ENCODE measurements around the gene EIF4A3. TPM values are rescaled to one million over a fixed set of nuclear protein-coding genes. Genes with fewer than 3 reads are reported as not detected.

The EIF4A3 gene
- total RNA-seq, 4 donors from 2014 or later = 34.5 to 69.0 (median 59.2) TPM

- H3K27ac ChIP-seq = no peak overlapping the region
- no peaks in the 10 kb centered on the region for H3K9me3 ChIP-seq
- H3K36me3 ChIP-seq = no peaks in the 10 kb centered on the region
- peaks cover 0 to 27% (median 4%) of the 10 kb centered on the region in 4 donors for H3K4me1 ChIP-seq
- H3K4me3 ChIP-seq = peak overlapping the region in 1 of 4 donors; percentile 18
- H3K27me3 ChIP-seq = no peaks in the 10 kb centered on the region
- WGBS, 2 donors = 83% methylated on average over 16 of the region's 16 CpGs
- DNase-seq (ENCODE audit: low spot score in 2 of 2) = peak in 1 of 2 donors; percentile 13
- no peak for TF ChIP-seq POLR2A (IDR thresholded peaks at IDR 0.05)
- no peak for TF ChIP-seq EP300 (IDR thresholded peaks at IDR 0.05)
- TF ChIP-seq CTCF (IDR thresholded peaks at IDR 0.05) = no peak
These were observed 40.2 kb upstream of the EIF4A3 start for GRCh38 chr17:80187090-80187489.

DNA sequence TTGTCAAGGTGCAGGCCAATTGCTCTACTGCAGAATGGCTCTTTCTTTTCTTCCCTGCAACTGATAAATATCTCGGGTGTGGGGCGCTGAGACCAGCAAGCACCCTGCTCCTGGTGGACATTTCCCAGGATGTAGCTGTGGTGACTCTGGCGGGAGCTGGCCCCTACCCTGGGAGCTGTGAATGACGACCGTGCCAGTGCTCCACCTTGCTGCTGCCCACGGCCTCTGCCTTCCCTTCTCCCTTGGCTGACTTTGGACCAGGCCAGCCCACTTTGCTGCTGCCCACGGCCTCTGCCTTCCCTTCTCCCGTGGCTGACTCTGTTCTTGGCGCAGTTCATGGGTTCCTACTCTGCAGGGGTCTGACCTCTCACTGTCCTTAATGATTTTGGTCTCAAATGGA is 39.0 kb upstream of the EIF4A3 start:
- Histone ChIP-seq H3K4me1 (peaks cover 0 to 16% (median 0%) of the 10 kb centered on the region in 4 donors), H3K4me3 (no peak overlapping the region), H3K36me3 (no peaks in the 10 kb centered on the region), H3K27me3 (no peaks in the 10 kb centered on the region), H3K9me3 (no peaks in the 10 kb centered on the region), H3K27ac (no peak overlapping the region)
- WGBS, 2 donors = 76 to 81% methylated on average over 7 to 9 of the region's 9 CpGs
- DNase-seq (ENCODE audit: low spot score in 2 of 2) = no peak
- no peak for TF ChIP-seq POLR2A (IDR thresholded peaks at IDR 0.05)
- TF ChIP-seq CTCF (IDR thresholded peaks at IDR 0.05) = no peak
- no peak for TF ChIP-seq EP300 (IDR thresholded peaks at IDR 0.05)

DNA sequence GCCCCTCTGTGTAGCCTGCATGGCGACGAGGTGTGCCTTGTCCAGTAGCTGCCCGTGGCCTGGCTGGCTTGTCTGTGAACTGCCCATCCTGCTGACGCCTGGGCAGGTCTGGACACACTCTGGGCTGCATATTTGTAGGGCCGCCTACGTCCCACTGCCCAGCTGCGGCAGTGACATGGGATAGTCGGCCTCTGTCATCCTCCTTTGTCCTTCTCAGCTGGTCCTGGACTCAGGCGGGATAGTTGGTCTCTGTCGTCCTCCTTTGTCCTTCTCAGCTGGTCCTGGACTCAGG is 37.4 kb upstream of the EIF4A3 start:
- Histone ChIP-seq H3K27ac (no peak overlapping the region), H3K36me3 (no peaks in the 10 kb centered on the region), H3K9me3 (no peaks in the 10 kb centered on the region), H3K27me3 (no peaks in the 10 kb centered on the region), H3K4me1 (peaks cover 0 to 16% (median 0%) of the 10 kb centered on the region in 4 donors), H3K4me3 (no peak overlapping the region)
- 63 to 73% methylated on average over 4 to 9 of the region's 10 CpGs for WGBS, 2 donors
- TF ChIP-seq CTCF (IDR thresholded peaks at IDR 0.05) = no peak
- TF ChIP-seq POLR2A (IDR thresholded peaks at IDR 0.05) = no peak
- no peak for TF ChIP-seq EP300 (IDR thresholded peaks at IDR 0.05)
- no peak for DNase-seq (ENCODE audit: low spot score in 2 of 2)

DNA sequence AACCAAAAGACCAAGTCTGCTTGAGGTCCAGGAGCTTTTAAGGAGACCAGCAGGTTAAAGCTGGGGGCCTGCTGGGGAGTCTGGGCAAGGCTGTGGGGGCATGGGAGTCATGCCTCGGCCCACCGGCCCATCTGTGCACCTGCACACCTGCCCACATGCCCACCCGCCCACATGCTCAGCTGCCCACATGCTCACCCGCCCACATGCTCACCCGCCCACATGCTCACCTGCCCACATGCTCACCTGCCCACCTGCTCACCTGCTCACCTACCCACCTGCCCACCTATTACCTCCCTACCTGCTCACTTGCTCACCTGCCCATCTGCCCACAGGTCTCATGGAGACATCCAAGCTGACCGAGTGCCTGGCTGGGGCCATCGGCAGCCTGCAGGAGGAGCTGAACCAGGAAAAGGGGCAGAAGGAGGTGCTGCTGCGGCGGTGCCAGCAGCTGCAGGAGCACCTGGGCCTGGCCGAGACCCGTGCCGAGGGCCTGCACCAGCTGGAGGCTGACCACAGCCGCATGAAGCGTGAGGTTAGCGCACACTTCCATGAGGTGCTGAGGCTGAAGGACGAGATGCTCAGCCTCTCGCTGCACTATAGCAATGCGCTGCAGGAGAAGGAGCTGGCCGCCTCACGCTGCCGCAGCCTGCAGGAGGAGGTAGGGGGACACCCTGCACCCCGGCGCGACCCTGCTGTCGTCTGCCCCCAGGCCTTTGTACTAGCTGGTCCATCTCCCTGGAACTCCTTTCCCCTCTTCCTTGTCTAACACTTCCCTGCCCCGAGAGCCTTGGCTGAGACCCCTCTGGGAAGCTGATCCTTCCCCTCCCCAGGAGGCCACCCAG is 36.9 kb upstream of the EIF4A3 start:
- H3K4me3 ChIP-seq = no peak overlapping the region
- H3K27ac ChIP-seq = no peak overlapping the region
- H3K27me3 ChIP-seq = no peaks in the 10 kb centered on the region
- TF ChIP-seq EP300 (IDR thresholded peaks at IDR 0.05) (no peak), CTCF (IDR thresholded peaks at IDR 0.05) (no peak), POLR2A (IDR thresholded peaks at IDR 0.05) (no peak)
- H3K4me1 ChIP-seq = peaks cover 0 to 16% (median 0%) of the 10 kb centered on the region in 4 donors
- 73 to 78% methylated on average over 26 of the region's 26 CpGs for WGBS, 2 donors
- no peaks in the 10 kb centered on the region for H3K36me3 ChIP-seq
- no peaks in the 10 kb centered on the region for H3K9me3 ChIP-seq
- no peak for DNase-seq (ENCODE audit: low spot score in 2 of 2)

GRCh38 chr17:80182845-80183223 is 35.9 kb upstream of the EIF4A3 start:
- DNase-seq (ENCODE audit: low spot score in 2 of 2) = no peak
- no peaks in the 10 kb centered on the region for H3K36me3 ChIP-seq
- no peak for TF ChIP-seq CTCF (IDR thresholded peaks at IDR 0.05)
- no peak for TF ChIP-seq EP300 (IDR thresholded peaks at IDR 0.05)
- no peak for TF ChIP-seq POLR2A (IDR thresholded peaks at IDR 0.05)
- H3K27ac ChIP-seq = no peak overlapping the region
- 88 to 90% methylated on average over 12 of the region's 12 CpGs for WGBS, 2 donors
- H3K4me1 ChIP-seq = peaks cover 0 to 9% (median 0%) of the 10 kb centered on the region in 4 donors
- no peaks in the 10 kb centered on the region for H3K9me3 ChIP-seq
- no peaks in the 10 kb centered on the region for H3K27me3 ChIP-seq
- H3K4me3 ChIP-seq = no peak overlapping the region

Data from tibial nerve (tissue), 4 donors.